OCI-LY7 (cell line): ENCODE data around the gene PACSIN2. TPM values are rescaled to one million over a fixed set of nuclear protein-coding genes. Genes with fewer than 3 reads are reported as not detected.

ENCODE experiments used
- BruUV-seq: library from RNA; stranded (reverse); fragments of 400-500 nt; replicated peaks from 2 replicates; lab custom pipeline; 2021; lab: Mats Ljungman, UMichigan
- CTCF ChIA-PET: fragments of 300-600 bp; sonication (Branson Sonifier 250); formaldehyde crosslinking; loops from one replicate; lab custom pipeline; 2022; ENCODE audit warnings: antibody characterized with exemption; ENCODE audit not compliant: unreplicated experiment; lab: Charles Lee
- POLR2A ChIA-PET: fragments of 300-600 bp; sonication (Branson Sonifier 250); formaldehyde crosslinking; loops from one replicate; lab custom pipeline; 2022; ENCODE audit warnings: antibody characterized with exemption; lab: Charles Lee
- DNase-seq: peaks from one replicate; pipeline ENCODE4 v3.0.0-alpha.2; 2015; ENCODE audit warnings: low spot score
- H2AFZ ChIP-seq: fragments of 200-600 bp; sonication (generic), shearing (Covaris generic); 2 replicates; pipeline ENCODE4 v1.6.1; 2014; ENCODE audit warnings: mild to moderate bottlenecking, antibody characterized with exemption, low read length, moderate library complexity
- H3K27ac ChIP-seq: fragments of 200-600 bp; sonication (generic); 2 replicates; pipeline ENCODE4 v1.5.1; 2014; ENCODE audit warnings: mixed run types, low read depth, mild to moderate bottlenecking, moderate library complexity, low read length, inconsistent platforms; ENCODE audit not compliant: poor library complexity, severe bottlenecking
- H3K36me3 ChIP-seq: fragments of 200-600 bp; sonication (generic); 2 replicates; pipeline ENCODE4 v1.6.1; 2014; ENCODE audit warnings: mild to moderate bottlenecking, antibody characterized with exemption, low read length, moderate library complexity, mixed read lengths; ENCODE audit not compliant: insufficient read depth
- H3K4me1 ChIP-seq: fragments of 200-600 bp; sonication (generic); 2 replicates; pipeline ENCODE4 v1.5.1; 2014; ENCODE audit warnings: mild to moderate bottlenecking, low read length; ENCODE audit not compliant: insufficient read depth, poor library complexity, severe bottlenecking
- H3K4me2 ChIP-seq: fragments of 200-600 bp; sonication (generic); 2 replicates; pipeline ENCODE4 v1.6.1; 2014; ENCODE audit warnings: mild to moderate bottlenecking, low read length
- H3K4me3 ChIP-seq: fragments of 200-600 bp; sonication (generic); 2 replicates; pipeline ENCODE4 v1.5.1; 2014; ENCODE audit warnings: mild to moderate bottlenecking, low read depth, low read length; ENCODE audit not compliant: poor library complexity, severe bottlenecking
- H3K79me2 ChIP-seq: fragments of 200-600 bp; sonication (generic); 2 replicates; pipeline ENCODE4 v1.6.1; 2016; ENCODE audit warnings: low read depth, mild to moderate bottlenecking, low read length, moderate library complexity, mixed read lengths; ENCODE audit not compliant: insufficient read depth
- H3K9me2 ChIP-seq: fragments of 200-600 bp; sonication (generic); 2 replicates; pipeline ENCODE4 v1.6.1; 2016; ENCODE audit warnings: mild to moderate bottlenecking, low read length, mixed read lengths; ENCODE audit not compliant: insufficient read depth
- H3K9me3 ChIP-seq: fragments of 200-600 bp; sonication (generic); 2 replicates; pipeline ENCODE4 v1.6.1; 2014; ENCODE audit warnings: mild to moderate bottlenecking, mixed run types, low read length, mixed read lengths
- H4K20me1 ChIP-seq: fragments of 200-600 bp; sonication (generic); 2 replicates; pipeline ENCODE4 v1.6.1; 2014; ENCODE audit warnings: mild to moderate bottlenecking, antibody characterized with exemption, low read length, moderate library complexity, mixed read lengths; ENCODE audit not compliant: insufficient read depth
- EZH2phosphoT487 ChIP-seq: fragments of 200-600 bp; sonication (generic); IDR thresholded peaks from 2 replicates; pipeline ENCODE4 v1.6.1; 2018; ENCODE audit warnings: low read depth, borderline replicate concordance, mild to moderate bottlenecking, mixed run types, antibody characterized with exemption, low read length, moderate library complexity, mixed read lengths
- intact Hi-C: fragments of 100-400 bp; cut with micrococcal nuclease; formaldehyde crosslinking; loops from one replicate; pipeline ENCODE4 v1.10.0; 2022; ENCODE audit not compliant: unreplicated experiment
- total RNA-seq, 2 experiments: library from RNA; depleted of rRNA in 1 of 2; stranded (reverse); fragments of >200 nt in 1 of 2; shearing (Covaris generic) in 1 of 2; gene quantifications; 2 replicates each; pipeline ENCODE4 v1.2.3, GENCODE V29; 2014 to 2022
- TF ChIP-seq, protein P1 (sequence below): fragments of 200-600 bp; sonication (generic); conservative IDR thresholded peaks from 2 replicates; pipeline ENCODE4 v1.5.1; 2014; ENCODE audit warnings: mild to moderate bottlenecking, antibody characterized with exemption, low read length, moderate library complexity, mixed read lengths

The PACSIN2 gene
- total RNA-seq, 2 experiments from 2014 or later: 25.4 to 41.7 TPM

DNA sequence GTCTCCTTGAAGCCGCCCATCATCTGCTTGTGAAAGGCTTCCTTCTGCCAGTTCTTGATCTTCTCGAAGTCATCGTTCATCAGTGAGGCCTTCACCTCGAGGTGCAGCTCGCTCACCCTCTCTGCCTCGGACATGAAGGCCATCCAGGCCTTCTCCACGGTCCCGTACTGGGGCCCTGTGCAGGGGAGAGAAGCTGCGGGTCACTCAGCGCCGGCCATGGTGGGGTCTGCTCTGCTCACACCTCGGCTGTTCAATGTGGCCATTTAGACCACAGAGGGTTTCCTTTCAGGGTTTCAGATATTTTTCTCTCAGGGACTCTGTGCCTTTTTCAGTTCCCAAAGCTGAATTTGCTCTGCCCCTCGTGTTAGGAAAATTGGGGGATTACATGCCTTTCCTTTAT is 123.9 kb downstream of the PACSIN2 start:
- H2AFZ ChIP-seq: no peak overlapping the region
- peaks cover 15% of the 10 kb centered on the region for H3K36me3 ChIP-seq
- H3K79me2 ChIP-seq: no peaks in the 10 kb centered on the region
- H3K9me3 ChIP-seq: no peaks in the 10 kb centered on the region
- ChIA-PET CTCF (no interaction called here), POLR2A (no interaction called here)
- no peak overlapping the region for H3K4me2 ChIP-seq
- H3K27ac ChIP-seq: no peak overlapping the region
- H3K4me1 ChIP-seq: peaks cover 16% of the 10 kb centered on the region
- H3K4me3 ChIP-seq: no peak overlapping the region
- no peak for DNase-seq
- intact Hi-C loops: no loop called here
- no peak for TF ChIP-seq EZH2phosphoT487
- TF ChIP-seq, protein P1, sequence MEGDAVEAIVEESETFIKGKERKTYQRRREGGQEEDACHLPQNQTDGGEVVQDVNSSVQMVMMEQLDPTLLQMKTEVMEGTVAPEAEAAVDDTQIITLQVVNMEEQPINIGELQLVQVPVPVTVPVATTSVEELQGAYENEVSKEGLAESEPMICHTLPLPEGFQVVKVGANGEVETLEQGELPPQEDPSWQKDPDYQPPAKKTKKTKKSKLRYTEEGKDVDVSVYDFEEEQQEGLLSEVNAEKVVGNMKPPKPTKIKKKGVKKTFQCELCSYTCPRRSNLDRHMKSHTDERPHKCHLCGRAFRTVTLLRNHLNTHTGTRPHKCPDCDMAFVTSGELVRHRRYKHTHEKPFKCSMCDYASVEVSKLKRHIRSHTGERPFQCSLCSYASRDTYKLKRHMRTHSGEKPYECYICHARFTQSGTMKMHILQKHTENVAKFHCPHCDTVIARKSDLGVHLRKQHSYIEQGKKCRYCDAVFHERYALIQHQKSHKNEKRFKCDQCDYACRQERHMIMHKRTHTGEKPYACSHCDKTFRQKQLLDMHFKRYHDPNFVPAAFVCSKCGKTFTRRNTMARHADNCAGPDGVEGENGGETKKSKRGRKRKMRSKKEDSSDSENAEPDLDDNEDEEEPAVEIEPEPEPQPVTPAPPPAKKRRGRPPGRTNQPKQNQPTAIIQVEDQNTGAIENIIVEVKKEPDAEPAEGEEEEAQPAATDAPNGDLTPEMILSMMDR: no peak
- H4K20me1 ChIP-seq: no peaks in the 10 kb centered on the region
- H3K9me2 ChIP-seq: no peaks in the 10 kb centered on the region
- no TSS peak for BruUV-seq

DNA sequence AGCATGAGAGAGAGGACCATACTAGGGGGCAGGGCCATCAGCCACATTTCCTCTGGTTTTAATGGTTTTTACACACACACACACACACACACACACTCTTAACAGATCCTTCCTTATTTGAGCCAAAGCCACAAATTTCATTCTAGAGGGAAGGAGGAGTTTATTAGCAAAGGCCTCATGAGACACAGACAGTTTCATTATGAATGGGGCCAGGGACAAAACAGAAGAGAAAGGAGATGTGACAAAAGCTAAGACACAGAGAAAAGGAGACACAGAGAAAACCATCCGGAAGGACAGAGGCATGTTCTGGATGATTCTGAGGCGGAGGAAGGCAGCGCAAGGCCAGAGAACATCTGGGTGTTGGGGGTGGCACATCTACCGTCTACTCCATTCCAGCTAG is 125.6 kb downstream of the PACSIN2 start:
- no peaks in the 10 kb centered on the region for H3K9me3 ChIP-seq
- peaks cover 22% of the 10 kb centered on the region for H3K36me3 ChIP-seq
- no peaks in the 10 kb centered on the region for H3K9me2 ChIP-seq
- ChIA-PET POLR2A (no interaction called here), CTCF (no interaction called here)
- BruUV-seq: no TSS peak
- H2AFZ ChIP-seq: no peak overlapping the region
- no peak overlapping the region for H3K4me3 ChIP-seq
- no peaks in the 10 kb centered on the region for H4K20me1 ChIP-seq
- no peaks in the 10 kb centered on the region for H3K79me2 ChIP-seq
- no peak for DNase-seq
- no peaks in the 10 kb centered on the region for H3K4me1 ChIP-seq
- TF ChIP-seq, protein P1: no peak
- no peak for TF ChIP-seq EZH2phosphoT487
- H3K27ac ChIP-seq: no peak overlapping the region
- intact Hi-C loops: no loop called here
- H3K4me2 ChIP-seq: no peak overlapping the region

DNA sequence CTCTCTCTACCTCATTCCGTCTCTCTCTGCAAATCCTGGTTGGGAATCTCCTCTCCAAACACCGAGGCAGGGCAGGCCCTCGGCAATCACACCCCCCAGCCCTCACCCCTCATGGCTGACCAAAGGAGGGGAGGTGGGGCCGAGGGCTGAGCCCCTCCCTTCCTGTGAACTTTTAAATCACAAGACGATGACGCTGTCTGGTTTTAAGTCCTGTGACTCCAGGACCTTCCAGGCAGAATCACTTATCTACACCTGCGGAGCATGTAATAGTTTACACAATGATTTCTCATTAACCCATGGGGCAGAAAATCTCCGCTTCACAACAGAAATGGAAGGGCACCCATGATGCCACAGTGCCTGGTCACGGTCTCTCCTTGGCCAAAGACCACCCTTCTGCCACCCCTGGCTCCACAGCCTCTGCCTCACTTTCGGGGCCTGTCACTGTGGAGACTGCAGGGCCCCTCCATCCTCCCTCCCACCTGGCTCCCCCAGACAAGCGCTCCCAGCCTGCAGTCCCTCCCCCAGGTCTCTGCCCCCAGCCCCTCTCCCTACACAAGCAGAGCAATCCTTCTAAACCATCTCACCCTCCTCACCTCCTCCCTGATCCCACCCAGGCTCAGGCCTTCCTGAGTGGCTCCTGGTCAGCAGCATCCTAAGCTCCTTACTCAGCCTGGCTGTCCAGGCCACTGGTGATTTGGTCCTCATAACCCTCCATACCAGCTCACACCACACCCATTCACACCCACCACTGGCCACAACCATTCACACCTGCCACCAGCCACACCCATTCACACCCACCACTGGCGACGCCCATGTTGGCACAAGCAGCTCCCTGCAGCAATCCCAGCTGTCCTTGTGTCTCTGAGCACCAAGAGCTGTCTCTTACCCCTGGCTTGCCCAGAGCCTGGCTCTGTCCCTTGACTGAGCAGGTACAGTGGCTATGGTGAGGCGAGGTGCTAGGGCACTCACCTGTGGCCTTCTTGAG is 127.1 kb downstream of the PACSIN2 start:
- ChIA-PET CTCF (interaction anchor here (0.5 kb wide), 1 partner anchor 47 kb away, joined by 3 read pairs; no protein-coding TSS in a partner anchor), POLR2A (no interaction called here)
- no peak for TF ChIP-seq EZH2phosphoT487
- TF ChIP-seq, protein P1: no peak
- intact Hi-C loops: no loop called here
- no peaks in the 10 kb centered on the region for H3K9me3 ChIP-seq
- H2AFZ ChIP-seq: no peak overlapping the region
- H3K4me1 ChIP-seq: peaks cover under 1% of the 10 kb centered on the region
- H3K27ac ChIP-seq: no peak overlapping the region
- no peaks in the 10 kb centered on the region for H4K20me1 ChIP-seq
- no TSS peak for BruUV-seq
- no peaks in the 10 kb centered on the region for H3K9me2 ChIP-seq
- peaks cover 29% of the 10 kb centered on the region for H3K36me3 ChIP-seq
- DNase-seq: no peak
- no peaks in the 10 kb centered on the region for H3K79me2 ChIP-seq
- H3K4me3 ChIP-seq: no peak overlapping the region
- H3K4me2 ChIP-seq: no peak overlapping the region
